T-helper 1 cell (primary cell): ENCODE data around the gene CCDC141.

ENCODE experiments used
- DNase-seq, 5 donors: peaks; one replicate each; pipeline ENCODE4 v3.0.0-alpha.2; 2012 to 2020

CCDC141 gene

GRCh38 chr2:178905261-178905660, 144.7 kb downstream of the CCDC141 start:
- DNase-seq: no peak

- DNase-seq: no peak
Measured at GRCh38 chr2:178899656-178900055, 150.3 kb downstream of the CCDC141 start.

- no peak for DNase-seq
Measured at GRCh38 chr2:178895872-178896271, 154.1 kb downstream of the CCDC141 start.

GRCh38 chr2:178895171-178895570, 154.8 kb downstream of the CCDC141 start:
- no peak for DNase-seq

GRCh38 chr2:178892751-178893625, 156.9 kb downstream of the CCDC141 start:
- DNase-seq: no peak

- no peak for DNase-seq
Measured at GRCh38 chr2:178891959-178892485, 157.9 kb downstream of the CCDC141 start.

GRCh38 chr2:178891265-178891958, 158.5 kb downstream of the CCDC141 start:
- DNase-seq: peak in 4 of 5 donors; percentile 4 to 47 (median 32)

GRCh38 chr2:178886006-178886405, 163.9 kb downstream of the CCDC141 start:
- no peak for DNase-seq

GRCh38 chr2:178884440-178884839, 165.5 kb downstream of the CCDC141 start:
- no peak for DNase-seq

GRCh38 chr2:178882666-178883440, 167.1 kb downstream of the CCDC141 start:
- DNase-seq: no peak

GRCh38 chr2:178881075-178881474, 168.9 kb downstream of the CCDC141 start:
- no peak for DNase-seq

GRCh38 chr2:178880257-178880656, 169.7 kb downstream of the CCDC141 start:
- DNase-seq: no peak

- DNase-seq: no peak
Measured at GRCh38 chr2:178877874-178878273, 172.1 kb downstream of the CCDC141 start.

GRCh38 chr2:178874529-178875240, 175.3 kb downstream of the CCDC141 start:
- DNase-seq: no peak

GRCh38 chr2:178873912-178874311, 176.0 kb downstream of the CCDC141 start:
- no peak for DNase-seq

GRCh38 chr2:178871536-178871935, 178.4 kb downstream of the CCDC141 start:
- DNase-seq: peak in 1 of 5 donors; percentile 59

GRCh38 chr2:178870703-178871102, 179.2 kb downstream of the CCDC141 start:
- DNase-seq: no peak

GRCh38 chr2:178865999-178866398, 183.9 kb downstream of the CCDC141 start:
- DNase-seq: no peak

GRCh38 chr2:178865146-178865936, 184.6 kb downstream of the CCDC141 start:
- DNase-seq: no peak

- DNase-seq: no peak
Measured at GRCh38 chr2:178863856-178864620, 185.9 kb downstream of the CCDC141 start.
